GM06990 (cell line): Measurements from ENCODE around the gene PRSS27.
A peak's percentile ranks its signal among the peaks of the same experiment; 100 is the strongest.

Source experiments
- DNase-seq: peaks from one replicate; pipeline ENCODE4 v3.0.0-alpha.2; 2011; ENCODE audit not compliant: insufficient read length; ENCODE audit errors: extremely low read depth
- H3K27me3 ChIP-seq: replicated peaks from 2 replicates; pipeline ENCODE4 v1.6.0; 2011; ENCODE audit warnings: low read length; ENCODE audit not compliant: control insufficient read depth, insufficient read depth
- H3K36me3 ChIP-seq: 2 replicates; pipeline ENCODE4 v1.5.1; 2011; ENCODE audit warnings: low read length; ENCODE audit not compliant: control insufficient read depth, insufficient read depth
- H3K4me3 ChIP-seq: replicated peaks from 2 replicates; pipeline ENCODE4 v1.5.1; 2011; ENCODE audit warnings: low read depth, mild to moderate bottlenecking, control low read depth, low read length
- CTCF ChIP-seq: IDR thresholded peaks from 2 replicates; pipeline ENCODE4 v1.5.1; 2011; ENCODE audit warnings: low read length, control low read depth, mild to moderate bottlenecking, inconsistent platforms; ENCODE audit not compliant: insufficient read depth, poor library complexity, severe bottlenecking

The PRSS27 gene

GRCh38 chr16:2753733-2754020 lies 33.7 kb upstream of the PRSS27 start:
- Histone ChIP-seq H3K27me3 (no peaks in the 10 kb centered on the region), H3K4me3 (peak overlapping the region; percentile 75), H3K36me3 (peaks cover 17% of the 10 kb centered on the region)
- no peak for DNase-seq
- no peak for TF ChIP-seq CTCF

GRCh38 chr16:2752850-2753732 lies 33.1 kb upstream of the PRSS27 start:
- peak; percentile 90 for DNase-seq
- H3K4me3 ChIP-seq, result peak overlapping the region; percentile 75
- no peaks in the 10 kb centered on the region for H3K27me3 ChIP-seq
- no peak for TF ChIP-seq CTCF
- peaks cover 13% of the 10 kb centered on the region for H3K36me3 ChIP-seq

GRCh38 chr16:2752035-2752849 lies 32.2 kb upstream of the PRSS27 start, which contains the start of gene SRRM2:
Gene SRRM2, plus strand, starts transcription at chr16:2752638. Its CDS starts 3,727 bp downstream, at chr16:2756365.
- H3K4me3 ChIP-seq, result peak within 1 kb of the TSS; percentile 75

GRCh38 chr16:2751577-2752034 lies 31.6 kb upstream of the PRSS27 start:
- no peaks in the 10 kb centered on the region for H3K27me3 ChIP-seq
- TF ChIP-seq CTCF, result no peak
- no peak for DNase-seq
- peak overlapping the region; percentile 75 for H3K4me3 ChIP-seq
- peaks cover 3% of the 10 kb centered on the region for H3K36me3 ChIP-seq

More at GRCh38 chr16:2752035-2752849, 32.2 kb upstream of the PRSS27 start, which contains the start of gene SRRM2:
- TF ChIP-seq CTCF, result no peak
- peaks cover 5% of the 10 kb centered on the region for H3K36me3 ChIP-seq
- DNase-seq, result peak; percentile 99
- no peaks in the 10 kb centered on the region for H3K27me3 ChIP-seq

- no peak for TF ChIP-seq CTCF
- DNase-seq, result no peak
- Histone ChIP-seq H3K27me3 (no peaks in the 10 kb centered on the region), H3K36me3 (no peaks in the 10 kb centered on the region; the same call in 1 of the 2 replicates), H3K4me3 (no peak overlapping the region)
Measured at GRCh38 chr16:2749936-2750335, 29.9 kb upstream of the PRSS27 start.
